Peyer's patch (tissue), 4 donors: ENCODE measurements around the gene MARF1. TPM values are rescaled to one million over a fixed set of nuclear protein-coding genes. Genes with fewer than 3 reads are reported as not detected.
"Not testable (repeated sequence)": the region's sequence is repeated elsewhere in the genome, so short reads cannot be mapped to it uniquely, and the experiment has no call there.

Experiments
- DNase-seq, 3 donors: peaks; one replicate each; pipeline ENCODE4 v3.0.0-alpha.2; 2017 to 2019
- H3K27ac ChIP-seq, 4 donors: fragments of 200-600 bp; sonication (generic); one replicate each; pipeline ENCODE4 v1.5.1; 2016 to 2019
- H3K27me3 ChIP-seq, 2 donors: fragments of 200-600 bp; sonication (generic); one replicate each; pipeline ENCODE4 v1.5.1; 2019
- H3K36me3 ChIP-seq, 3 donors: fragments of 200-600 bp; sonication (generic); one replicate each; pipeline ENCODE4 v1.5.1; 2016 to 2019
- H3K4me1 ChIP-seq, 4 donors: fragments of 200-600 bp; sonication (generic); one replicate each; pipeline ENCODE4 v1.5.1; 2016 to 2019
- H3K4me3 ChIP-seq, 4 donors: fragments of 200-600 bp; sonication (generic); 1 replicate in 3 of 4; 2 replicates in 1 of 4; pipeline ENCODE4 v1.5.1; 2016 to 2019; ENCODE audit warnings: mild to moderate bottlenecking in 1 of 4
- H3K9me3 ChIP-seq, 4 donors: fragments of 200-600 bp; sonication (generic); one replicate each; pipeline ENCODE4 v1.5.1; 2016 to 2019; ENCODE audit warnings: mild to moderate bottlenecking in 1 of 4
- POLR2A ChIP-seq, 2 donors: fragments of 450-650 bp; IDR thresholded peaks; one replicate each; pipeline ENCODE4 v1.5.1; 2017; ENCODE audit warnings: antibody characterized with exemption in 2 of 2, mild to moderate bottlenecking in 2 of 2, moderate library complexity in 2 of 2
- total RNA-seq, 4 donors: library from RNA; depleted of rRNA; stranded (reverse); fragments of >200 nt; gene quantifications; one replicate each; pipeline ENCODE4 v1.1.0, GENCODE V29; 2016
- TF ChIP-seq, protein P1 (sequence below), 6 experiments: fragments of 450-650 bp in 4 of 6; fragments of 200-600 bp in 2 of 6; sonication (generic) in 1 of 6; IDR thresholded peaks; one replicate each; pipeline ENCODE4 v1.5.1; 2017 to 2019; ENCODE audit warnings: antibody characterized with exemption in 6 of 6, mild to moderate bottlenecking in 3 of 6, moderate library complexity in 1 of 6

MARF1 gene
- total RNA-seq, 4 donors from 2014 or later: 39.1 to 74.3 (median 52.1) TPM

DNA sequence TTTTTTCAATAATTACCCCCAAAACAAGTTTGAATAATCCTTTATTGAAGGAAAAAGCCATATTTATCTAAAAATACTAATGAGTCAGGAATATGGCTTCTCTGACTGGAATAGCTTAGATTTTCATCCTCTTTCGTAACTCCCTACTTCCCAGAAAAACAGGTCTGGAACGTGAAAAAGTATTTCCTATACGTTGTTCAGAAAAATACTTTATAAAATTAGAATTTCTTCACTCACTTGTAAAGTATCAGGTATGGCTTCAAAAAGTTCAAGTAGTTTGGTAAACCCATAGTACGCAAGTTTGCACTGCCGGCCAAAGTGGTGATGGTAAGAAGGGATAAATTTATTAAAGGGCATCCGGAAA, 33.7 kb downstream of the MARF1 start:
- Histone ChIP-seq H3K27me3 (no peaks in the 10 kb centered on the region), H3K4me1 (no peaks in the 10 kb centered on the region), H3K9me3 (no peaks in the 10 kb centered on the region), H3K4me3 (no peak overlapping the region), H3K27ac (no peak overlapping the region), H3K36me3 (peaks cover 0 to 96% (median 0%) of the 10 kb centered on the region in 3 donors)
- no peak for DNase-seq
- no peak for TF ChIP-seq POLR2A (IDR thresholded peaks at IDR 0.05)
- TF ChIP-seq, protein P1, sequence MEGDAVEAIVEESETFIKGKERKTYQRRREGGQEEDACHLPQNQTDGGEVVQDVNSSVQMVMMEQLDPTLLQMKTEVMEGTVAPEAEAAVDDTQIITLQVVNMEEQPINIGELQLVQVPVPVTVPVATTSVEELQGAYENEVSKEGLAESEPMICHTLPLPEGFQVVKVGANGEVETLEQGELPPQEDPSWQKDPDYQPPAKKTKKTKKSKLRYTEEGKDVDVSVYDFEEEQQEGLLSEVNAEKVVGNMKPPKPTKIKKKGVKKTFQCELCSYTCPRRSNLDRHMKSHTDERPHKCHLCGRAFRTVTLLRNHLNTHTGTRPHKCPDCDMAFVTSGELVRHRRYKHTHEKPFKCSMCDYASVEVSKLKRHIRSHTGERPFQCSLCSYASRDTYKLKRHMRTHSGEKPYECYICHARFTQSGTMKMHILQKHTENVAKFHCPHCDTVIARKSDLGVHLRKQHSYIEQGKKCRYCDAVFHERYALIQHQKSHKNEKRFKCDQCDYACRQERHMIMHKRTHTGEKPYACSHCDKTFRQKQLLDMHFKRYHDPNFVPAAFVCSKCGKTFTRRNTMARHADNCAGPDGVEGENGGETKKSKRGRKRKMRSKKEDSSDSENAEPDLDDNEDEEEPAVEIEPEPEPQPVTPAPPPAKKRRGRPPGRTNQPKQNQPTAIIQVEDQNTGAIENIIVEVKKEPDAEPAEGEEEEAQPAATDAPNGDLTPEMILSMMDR (IDR thresholded peaks at IDR 0.05): no peak

DNA sequence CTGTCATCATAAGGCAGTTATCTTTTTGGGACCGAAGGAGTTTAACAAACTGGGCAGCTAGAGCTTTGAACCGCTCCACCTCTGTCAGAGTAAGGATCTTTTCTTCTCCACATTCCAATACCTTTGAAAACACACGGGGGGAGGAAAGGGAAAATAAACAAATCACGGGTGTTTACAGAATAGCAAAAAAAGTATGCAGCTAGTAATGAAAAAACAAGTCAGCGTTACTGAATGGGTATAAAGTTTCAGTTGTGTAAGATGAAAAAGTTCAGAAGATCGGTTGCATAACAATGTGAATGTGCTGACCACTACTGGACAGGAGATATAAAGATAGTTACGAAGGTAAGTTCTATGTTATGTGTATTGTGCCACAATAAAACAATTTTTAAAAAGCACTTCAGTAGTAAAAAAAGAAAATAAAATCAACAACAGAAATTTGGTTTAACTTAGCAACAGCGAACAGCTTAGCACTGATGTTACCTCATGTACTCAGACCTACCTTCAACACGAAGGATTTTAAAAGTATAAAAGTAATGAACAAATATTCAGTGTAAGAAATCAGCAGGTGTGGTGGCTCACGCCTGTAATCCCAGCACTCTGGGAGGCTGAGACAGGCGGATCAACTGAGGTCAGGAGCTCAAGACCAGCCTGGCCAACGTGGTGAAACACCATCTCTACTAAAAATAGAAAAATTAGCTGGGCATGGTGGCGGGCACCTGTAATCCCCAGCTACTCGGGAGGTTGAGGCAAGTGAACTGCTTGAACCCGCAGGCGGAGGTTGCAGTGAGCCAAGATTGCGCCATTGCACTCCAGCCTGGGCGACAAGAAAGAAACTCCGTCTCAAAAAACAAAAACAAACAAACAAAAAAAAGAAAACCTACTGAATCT, 34.3 kb downstream of the MARF1 start:
- DNase-seq: no peak
- Histone ChIP-seq H3K27ac (no peak overlapping the region), H3K4me3 (no peak overlapping the region), H3K27me3 (no peaks in the 10 kb centered on the region), H3K4me1 (no peaks in the 10 kb centered on the region), H3K9me3 (no peaks in the 10 kb centered on the region), H3K36me3 (peaks cover 0 to 96% (median 2%) of the 10 kb centered on the region in 3 donors)
- no peak for TF ChIP-seq POLR2A (IDR thresholded peaks at IDR 0.05)
- TF ChIP-seq, protein P1 (IDR thresholded peaks at IDR 0.05): no peak

DNA sequence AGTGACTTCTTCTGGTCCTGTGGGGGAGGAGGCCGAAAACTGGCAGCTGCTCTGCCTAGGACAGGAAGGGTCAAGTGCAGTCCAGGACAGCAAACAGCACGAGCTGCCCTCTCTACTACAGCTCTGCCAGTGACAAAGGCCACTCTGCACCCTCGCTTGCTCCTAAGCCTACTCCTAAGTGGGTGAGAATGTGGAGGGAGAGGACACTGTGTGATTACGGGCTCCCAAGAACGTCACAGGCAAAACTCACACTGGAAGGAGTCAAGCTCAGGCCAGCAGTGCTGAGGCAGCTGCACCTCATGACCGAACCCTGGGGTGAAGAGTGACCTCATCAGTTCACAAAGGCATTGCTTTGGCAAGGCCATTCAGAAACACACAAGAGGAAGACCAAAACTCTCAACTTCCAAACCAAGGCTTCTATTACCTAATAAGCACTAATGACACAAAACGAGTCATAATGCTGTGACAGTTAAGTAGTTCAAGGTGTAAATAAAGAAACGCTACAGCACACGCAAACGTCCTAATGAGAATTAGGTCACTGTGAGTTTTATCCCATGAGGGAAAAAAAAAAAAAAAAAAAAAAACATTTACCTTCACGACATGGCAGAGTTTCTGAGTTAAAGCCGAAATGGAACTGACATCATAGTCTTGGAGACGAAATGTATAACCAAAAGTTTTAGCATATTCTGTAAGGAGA, 35.1 kb downstream of the MARF1 start:
- Histone ChIP-seq H3K4me1 (no peaks in the 10 kb centered on the region), H3K36me3 (peaks cover 0 to 96% (median 6%) of the 10 kb centered on the region in 3 donors), H3K4me3 (no peak overlapping the region), H3K27me3 (no peaks in the 10 kb centered on the region), H3K9me3 (no peaks in the 10 kb centered on the region), H3K27ac (no peak overlapping the region)
- DNase-seq: no peak
- TF ChIP-seq, protein P1 (IDR thresholded peaks at IDR 0.05): no peak
- TF ChIP-seq POLR2A (IDR thresholded peaks at IDR 0.05): no peak

DNA sequence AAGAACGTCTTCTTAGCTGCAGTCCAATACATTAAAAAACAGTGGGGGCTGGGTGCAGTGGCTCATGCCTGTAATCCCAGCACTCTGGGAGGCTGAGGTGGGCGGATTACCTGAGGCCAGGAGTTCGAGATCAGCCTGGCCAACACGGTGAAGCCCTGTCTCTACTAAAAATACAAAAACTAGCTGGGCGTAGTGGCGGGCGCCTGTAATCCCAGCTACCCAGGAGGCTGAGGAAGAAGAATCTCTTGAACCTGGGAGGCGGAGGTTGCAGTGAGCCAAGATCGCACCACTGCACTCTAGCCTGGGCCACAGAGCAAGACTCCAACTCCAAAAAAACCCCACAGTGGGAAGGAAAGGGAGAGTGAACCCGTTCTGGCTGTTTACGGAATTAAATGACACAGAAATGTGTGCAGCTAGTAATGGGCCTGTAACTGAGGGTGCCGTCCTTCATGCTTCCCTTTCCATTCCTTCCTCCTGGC, 35.7 kb downstream of the MARF1 start:
- not testable (repeated sequence) for H3K9me3 ChIP-seq, H3K4me3 ChIP-seq, H3K27me3 ChIP-seq, H3K27ac ChIP-seq, H3K4me1 ChIP-seq, DNase-seq
- peaks cover 0 to 96% (median 6%) of the 10 kb centered on the region in 3 donors for H3K36me3 ChIP-seq

DNA sequence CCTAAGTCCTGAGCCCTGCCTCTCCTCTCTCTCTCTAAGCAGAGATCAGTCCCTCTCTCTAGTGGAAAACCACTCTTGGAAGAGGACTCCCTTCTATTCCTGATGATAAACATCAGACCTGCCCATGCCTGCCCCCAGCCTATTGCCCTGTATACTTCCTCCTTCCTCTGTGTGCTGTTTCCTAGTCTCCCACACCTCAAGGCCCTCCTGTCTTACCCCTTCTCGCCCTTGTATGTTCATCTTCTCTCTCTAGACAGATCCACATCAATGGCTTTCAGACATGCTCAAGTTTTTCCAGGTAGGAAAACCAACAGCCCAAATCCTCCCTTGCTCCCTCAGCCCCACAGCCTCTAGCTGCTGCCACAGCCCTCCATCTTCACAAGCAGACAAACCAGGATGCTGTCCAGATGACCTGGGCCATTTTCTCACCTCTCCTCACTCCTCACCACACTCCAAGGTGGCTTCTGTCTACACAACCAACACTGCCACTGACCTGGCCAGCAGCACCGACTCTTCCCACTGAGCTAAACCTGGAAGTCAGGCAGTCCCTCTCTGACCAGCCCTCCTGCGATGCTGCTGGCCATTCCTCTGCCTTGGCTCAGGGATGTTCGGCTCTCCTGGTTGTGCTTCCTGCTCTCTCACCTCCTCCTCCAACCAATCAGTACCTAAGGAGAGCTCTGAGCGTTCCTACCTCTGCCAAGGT, 36.3 kb downstream of the MARF1 start:
- no peaks in the 10 kb centered on the region for H3K9me3 ChIP-seq
- H3K4me3 ChIP-seq: no peak overlapping the region
- no peaks in the 10 kb centered on the region for H3K27me3 ChIP-seq
- no peak for DNase-seq
- no peak for TF ChIP-seq POLR2A (IDR thresholded peaks at IDR 0.05)
- TF ChIP-seq, protein P1 (IDR thresholded peaks at IDR 0.05): no peak
- H3K4me1 ChIP-seq: no peaks in the 10 kb centered on the region
- H3K27ac ChIP-seq: no peak overlapping the region
- peaks cover 0 to 96% (median 6%) of the 10 kb centered on the region in 3 donors for H3K36me3 ChIP-seq
